GM12874 (cell line): ENCODE results near the gene TFF2.

Experiments used
- TF ChIP-seq, protein P1 (sequence below): IDR thresholded peaks from 2 replicates; pipeline ENCODE4 v1.5.1; 2011; ENCODE audit warnings: low read depth, mild to moderate bottlenecking, control low read depth, low read length, moderate library complexity; ENCODE audit not compliant: insufficient read depth

TFF2 gene

DNA sequence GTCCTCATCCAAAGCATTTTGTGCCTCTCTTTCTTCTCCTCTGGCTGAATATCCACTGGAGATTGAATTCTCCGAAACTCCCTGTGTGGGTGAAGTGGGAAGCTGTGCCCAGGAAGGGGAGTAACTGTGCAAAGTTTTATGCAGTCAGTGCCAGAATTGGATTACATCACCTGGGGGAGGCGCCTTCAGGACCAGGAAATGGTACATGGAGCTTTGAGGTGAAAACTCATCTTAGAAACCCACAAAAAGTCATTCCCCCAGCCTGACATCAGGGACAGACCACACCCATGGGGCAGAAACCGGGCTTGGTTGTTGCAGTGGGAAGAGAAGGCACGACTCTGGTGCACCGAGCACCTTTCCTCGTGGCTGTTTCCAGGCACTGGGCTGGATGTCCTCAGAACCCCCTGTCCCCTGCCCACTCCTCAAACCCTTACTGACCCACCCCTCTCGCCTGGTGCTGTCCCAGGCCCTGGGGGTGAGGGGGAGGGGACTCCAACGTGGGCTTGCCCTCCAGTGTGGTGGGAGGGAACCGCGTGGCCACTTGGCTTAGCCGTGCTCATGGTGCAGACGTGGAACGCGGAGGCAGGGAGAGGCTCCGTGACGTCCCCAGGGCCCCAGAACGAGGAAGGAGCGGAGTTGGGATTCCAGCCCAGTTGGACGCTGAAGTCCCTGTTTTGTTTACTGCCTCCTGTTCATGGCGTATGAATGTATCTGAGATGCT lies 51.3 kb downstream of the TFF2 start:
- TF ChIP-seq, protein P1, sequence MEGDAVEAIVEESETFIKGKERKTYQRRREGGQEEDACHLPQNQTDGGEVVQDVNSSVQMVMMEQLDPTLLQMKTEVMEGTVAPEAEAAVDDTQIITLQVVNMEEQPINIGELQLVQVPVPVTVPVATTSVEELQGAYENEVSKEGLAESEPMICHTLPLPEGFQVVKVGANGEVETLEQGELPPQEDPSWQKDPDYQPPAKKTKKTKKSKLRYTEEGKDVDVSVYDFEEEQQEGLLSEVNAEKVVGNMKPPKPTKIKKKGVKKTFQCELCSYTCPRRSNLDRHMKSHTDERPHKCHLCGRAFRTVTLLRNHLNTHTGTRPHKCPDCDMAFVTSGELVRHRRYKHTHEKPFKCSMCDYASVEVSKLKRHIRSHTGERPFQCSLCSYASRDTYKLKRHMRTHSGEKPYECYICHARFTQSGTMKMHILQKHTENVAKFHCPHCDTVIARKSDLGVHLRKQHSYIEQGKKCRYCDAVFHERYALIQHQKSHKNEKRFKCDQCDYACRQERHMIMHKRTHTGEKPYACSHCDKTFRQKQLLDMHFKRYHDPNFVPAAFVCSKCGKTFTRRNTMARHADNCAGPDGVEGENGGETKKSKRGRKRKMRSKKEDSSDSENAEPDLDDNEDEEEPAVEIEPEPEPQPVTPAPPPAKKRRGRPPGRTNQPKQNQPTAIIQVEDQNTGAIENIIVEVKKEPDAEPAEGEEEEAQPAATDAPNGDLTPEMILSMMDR = no peak

DNA sequence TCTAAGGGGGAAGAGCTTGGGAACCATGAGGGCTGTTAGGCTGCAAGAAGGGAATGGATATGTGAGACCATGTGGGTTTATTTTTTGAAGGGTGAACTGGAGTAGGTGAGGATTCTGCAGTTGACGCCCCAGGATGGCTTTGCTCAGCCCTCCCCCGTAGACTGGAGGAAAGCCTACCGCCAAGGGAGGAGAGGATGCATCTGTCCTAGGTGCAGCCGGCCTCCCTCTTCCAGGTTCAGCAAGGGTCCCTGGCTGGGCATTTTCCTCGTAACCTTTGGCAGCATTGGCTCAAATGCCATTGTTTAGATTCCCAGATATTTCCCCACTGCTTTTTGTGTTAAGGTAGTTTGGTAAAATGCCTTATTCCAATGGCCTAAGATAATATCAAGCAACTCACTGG lies 52.1 kb downstream of the TFF2 start:
- TF ChIP-seq, protein P1 = no peak

DNA sequence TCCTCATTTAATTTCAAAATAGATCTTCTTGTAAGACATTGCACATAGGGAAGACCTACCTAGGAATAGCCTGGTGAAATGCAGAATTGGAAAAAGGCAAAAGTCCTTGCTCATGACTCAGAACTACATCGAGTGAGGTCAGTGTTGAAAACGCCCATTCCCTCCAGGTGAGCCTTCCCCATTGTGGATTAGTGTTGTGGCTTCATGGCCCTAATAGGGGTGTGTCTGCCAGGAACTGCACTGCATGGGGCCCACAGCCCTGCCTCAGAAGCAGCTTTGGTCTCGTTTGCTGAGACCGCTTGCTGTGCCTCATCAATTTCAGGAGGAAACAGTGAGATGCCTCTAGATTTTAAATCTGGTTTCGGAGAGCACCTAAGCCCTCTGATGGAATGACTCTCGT lies 52.6 kb downstream of the TFF2 start:
- TF ChIP-seq, protein P1 = no peak

DNA sequence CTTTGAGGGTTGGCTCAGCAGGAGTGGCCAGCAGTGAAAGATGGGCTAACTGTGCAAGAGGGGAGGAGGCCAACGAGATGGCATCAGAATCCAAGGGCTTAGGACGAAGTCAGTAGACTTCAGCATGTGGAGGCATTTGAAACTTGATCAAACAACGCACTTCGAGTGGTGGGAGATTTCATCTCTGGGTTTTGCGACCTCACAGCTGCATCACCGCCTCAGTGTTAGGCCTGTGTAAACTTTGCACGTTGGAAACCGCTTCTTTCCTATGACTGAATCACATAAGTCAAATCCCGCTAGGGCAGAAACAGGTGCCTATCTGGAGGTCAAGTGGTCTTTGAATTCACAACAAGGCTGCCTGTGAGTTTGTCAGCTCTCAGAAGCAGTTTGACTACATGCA lies 53.4 kb downstream of the TFF2 start:
- TF ChIP-seq, protein P1 = no peak

DNA sequence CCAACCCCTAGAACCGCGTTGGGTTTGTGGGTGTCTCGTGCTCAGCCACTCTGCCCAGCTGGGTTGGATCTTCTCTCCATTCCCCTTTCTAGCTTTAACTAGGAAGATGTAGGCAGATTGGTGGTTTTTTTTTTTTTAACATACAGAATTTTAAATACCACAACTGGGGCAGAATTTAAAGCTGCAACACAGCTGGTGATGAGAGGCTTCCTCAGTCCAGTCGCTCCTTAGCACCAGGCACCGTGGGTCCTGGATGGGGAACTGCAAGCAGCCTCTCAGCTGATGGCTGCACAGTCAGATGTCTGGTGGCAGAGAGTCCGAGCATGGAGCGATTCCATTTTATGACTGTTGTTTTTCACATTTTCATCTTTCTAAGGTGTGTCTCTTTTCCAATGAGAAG lies 54.3 kb downstream of the TFF2 start:
- TF ChIP-seq, protein P1 = no peak
